ENCODE data around the gene TMC2.
"Not testable (repeated sequence)": the region's sequence is repeated elsewhere in the genome, so short reads cannot be mapped to it uniquely, and the experiment has no call there.

The TMC2 gene

GRCh38 chr20:2536560-2536986 is at the start of gene TMC2:
Gene TMC2 (plus strand): TSS chr20:2536573. CDS start chr20:2536622, 49 bp downstream.
- FAIRE-seq, result no peak

- not testable (repeated sequence) for FAIRE-seq
These were observed 33.5 kb upstream of the TMC2 start for GRCh38 chr20:2502808-2503384.

- FAIRE-seq, result not testable (repeated sequence)
These were observed 31.6 kb upstream of the TMC2 start for GRCh38 chr20:2504803-2505202.

GRCh38 chr20:2506426-2506825 is 29.9 kb upstream of the TMC2 start:
- not testable (repeated sequence) for FAIRE-seq

GRCh38 chr20:2507464-2507863 is 28.9 kb upstream of the TMC2 start:
- FAIRE-seq, result no peak

- FAIRE-seq, result no peak
These were observed 28.3 kb upstream of the TMC2 start for GRCh38 chr20:2507875-2508630.

- FAIRE-seq, result no peak
These were observed 27.5 kb upstream of the TMC2 start, which contains the start of gene ZNF343 for GRCh38 chr20:2508631-2509467. Gene ZNF343 (minus strand): TSS chr20:2508915. CDS start chr20:2493895, 15,020 bp downstream.

- no peak for FAIRE-seq
These were observed 26.9 kb upstream of the TMC2 start for GRCh38 chr20:2509468-2509781.

GRCh38 chr20:2509794-2510193 is 26.6 kb upstream of the TMC2 start:
- FAIRE-seq, result no peak

GRCh38 chr20:2515203-2515602 is 21.2 kb upstream of the TMC2 start:
- no peak for FAIRE-seq

GRCh38 chr20:2516399-2516798 is 20.0 kb upstream of the TMC2 start:
- no peak for FAIRE-seq

- no peak for FAIRE-seq
These were observed 18.3 kb upstream of the TMC2 start for GRCh38 chr20:2518096-2518495.

- FAIRE-seq, result no peak
These were observed 17.8 kb upstream of the TMC2 start for GRCh38 chr20:2518558-2518957.

GRCh38 chr20:2519115-2519809 is 17.1 kb upstream of the TMC2 start:
- no peak for FAIRE-seq

GRCh38 chr20:2520617-2521016 is 15.8 kb upstream of the TMC2 start:
- no peak for FAIRE-seq

- FAIRE-seq, result no peak
These were observed 14.7 kb upstream of the TMC2 start for GRCh38 chr20:2521369-2522305.

GRCh38 chr20:2522826-2523429 is 13.4 kb upstream of the TMC2 start:
- not testable (repeated sequence) for FAIRE-seq

GRCh38 chr20:2523919-2524708 is 12.3 kb upstream of the TMC2 start:
- no peak for FAIRE-seq

GRCh38 chr20:2524709-2525506 is 11.5 kb upstream of the TMC2 start:
- FAIRE-seq, result no peak

- not testable (repeated sequence) for FAIRE-seq
These were observed 10.2 kb upstream of the TMC2 start for GRCh38 chr20:2526218-2526583.

Measured in colon (tissue), 2 donors.